ENCODE results near the gene KIAA0232.

Gene KIAA0232

GRCh38 chr4:6924361-6924779 is 141.8 kb downstream of the KIAA0232 start:
- TF ChIP-seq TAF1 (IDR thresholded peaks at IDR 0.05; ENCODE audit: borderline replicate concordance, low read depth, low read length) (no peak), POLR2AphosphoS5 (IDR thresholded peaks at IDR 0.05; ENCODE audit: low read depth, low read length) (no peak), POLR2A (IDR thresholded peaks at IDR 0.05; ENCODE audit: low read depth, low read length) (no peak)
- FAIRE-seq (no peak), DNase-seq (ENCODE audit: insufficient read length) (no peak)

GRCh38 chr4:6925357-6925836 is 142.9 kb downstream of the KIAA0232 start:
- DNase-seq (ENCODE audit: insufficient read length) (no peak), FAIRE-seq (no peak)
- TF ChIP-seq POLR2A (IDR thresholded peaks at IDR 0.05; ENCODE audit: low read depth, low read length) (no peak), TAF1 (IDR thresholded peaks at IDR 0.05; ENCODE audit: borderline replicate concordance, low read depth, low read length) (no peak), POLR2AphosphoS5 (IDR thresholded peaks at IDR 0.05; ENCODE audit: low read depth, low read length) (no peak)

GRCh38 chr4:6926081-6926480 is 143.6 kb downstream of the KIAA0232 start:
- TF ChIP-seq TAF1 (IDR thresholded peaks at IDR 0.05; ENCODE audit: borderline replicate concordance, low read depth, low read length) (no peak), POLR2A (IDR thresholded peaks at IDR 0.05; ENCODE audit: low read depth, low read length) (no peak), POLR2AphosphoS5 (IDR thresholded peaks at IDR 0.05; ENCODE audit: low read depth, low read length) (no peak)
- FAIRE-seq (no peak), DNase-seq (ENCODE audit: insufficient read length) (no peak)

- no peak for FAIRE-seq
These were observed 144.4 kb downstream of the KIAA0232 start for GRCh38 chr4:6926681-6927478.

GRCh38 chr4:6928081-6928480 is 145.6 kb downstream of the KIAA0232 start:
- FAIRE-seq, result no peak

More at GRCh38 chr4:6926681-6927478, 144.4 kb downstream of the KIAA0232 start:
- TF ChIP-seq TAF1 (IDR thresholded peaks at IDR 0.05; ENCODE audit: borderline replicate concordance, low read depth, low read length), result no peak
- no peak for TF ChIP-seq POLR2AphosphoS5 (IDR thresholded peaks at IDR 0.05; ENCODE audit: low read depth, low read length)
- no peak for TF ChIP-seq POLR2A (IDR thresholded peaks at IDR 0.05; ENCODE audit: low read depth, low read length)
- no peak for DNase-seq (ENCODE audit: insufficient read length)

GRCh38 chr4:6929339-6929811 is 146.8 kb downstream of the KIAA0232 start:
- DNase-seq (ENCODE audit: insufficient read length) (no peak), FAIRE-seq (no peak)
- TF ChIP-seq POLR2AphosphoS5 (IDR thresholded peaks at IDR 0.05; ENCODE audit: low read depth, low read length), result no peak
- no peak for TF ChIP-seq TAF1 (IDR thresholded peaks at IDR 0.05; ENCODE audit: borderline replicate concordance, low read depth, low read length)
- TF ChIP-seq POLR2A (IDR thresholded peaks at IDR 0.05; ENCODE audit: low read depth, low read length), result no peak

More at GRCh38 chr4:6928081-6928480, 145.6 kb downstream of the KIAA0232 start:
- no peak for TF ChIP-seq TAF1 (IDR thresholded peaks at IDR 0.05; ENCODE audit: borderline replicate concordance, low read depth, low read length)
- no peak for TF ChIP-seq POLR2AphosphoS5 (IDR thresholded peaks at IDR 0.05; ENCODE audit: low read depth, low read length)
- TF ChIP-seq POLR2A (IDR thresholded peaks at IDR 0.05; ENCODE audit: low read depth, low read length), result no peak
- no peak for DNase-seq (ENCODE audit: insufficient read length)

GRCh38 chr4:6929812-6930464 is 147.4 kb downstream of the KIAA0232 start:
- no peak for DNase-seq (ENCODE audit: insufficient read length)

GRCh38 chr4:6932475-6932874 is 149.9 kb downstream of the KIAA0232 start:
- FAIRE-seq, result no peak
- DNase-seq (ENCODE audit: insufficient read length), result no peak
- TF ChIP-seq POLR2A (IDR thresholded peaks at IDR 0.05; ENCODE audit: low read depth, low read length) (no peak), POLR2AphosphoS5 (IDR thresholded peaks at IDR 0.05; ENCODE audit: low read depth, low read length) (no peak), TAF1 (IDR thresholded peaks at IDR 0.05; ENCODE audit: borderline replicate concordance, low read depth, low read length) (no peak)

More at GRCh38 chr4:6929812-6930464, 147.4 kb downstream of the KIAA0232 start:
- no peak for FAIRE-seq
- TF ChIP-seq POLR2AphosphoS5 (IDR thresholded peaks at IDR 0.05; ENCODE audit: low read depth, low read length) (no peak), TAF1 (IDR thresholded peaks at IDR 0.05; ENCODE audit: borderline replicate concordance, low read depth, low read length) (no peak), POLR2A (IDR thresholded peaks at IDR 0.05; ENCODE audit: low read depth, low read length) (no peak)

- no peak for FAIRE-seq
- no peak for DNase-seq (ENCODE audit: insufficient read length)
- no peak for TF ChIP-seq TAF1 (IDR thresholded peaks at IDR 0.05; ENCODE audit: borderline replicate concordance, low read depth, low read length)
- TF ChIP-seq POLR2A (IDR thresholded peaks at IDR 0.05; ENCODE audit: low read depth, low read length), result no peak
- no peak for TF ChIP-seq POLR2AphosphoS5 (IDR thresholded peaks at IDR 0.05; ENCODE audit: low read depth, low read length)
These were observed 150.4 kb downstream of the KIAA0232 start for GRCh38 chr4:6932918-6933317.
